Endothelial cell of umbilical vein (primary cell): ENCODE data around the gene CCDC27. TPM values are rescaled to one million over a fixed set of nuclear protein-coding genes. Genes with fewer than 3 reads are reported as not detected.
A peak's percentile ranks its signal among the peaks of the same experiment; 100 is the strongest.

Experiments
- BruUV-seq: library from RNA; stranded (reverse); fragments of 400-500 nt; replicated peaks from 2 replicates; lab custom pipeline; 2021; lab: Mats Ljungman, UMichigan
- CTCF ChIA-PET: fragments of 300-600, 350-600 bp; sonication (Branson Sonifier 250); formaldehyde crosslinking; loops from one replicate; lab custom pipeline; 2021; ENCODE audit warnings: antibody characterized with exemption, inconsistent platforms; lab: Charles Lee
- POLR2A ChIA-PET: fragments of 300-600, 350-600 bp; sonication (Branson Sonifier 250); formaldehyde crosslinking; loops from one replicate; lab custom pipeline; 2021; ENCODE audit warnings: antibody characterized with exemption, inconsistent platforms; lab: Charles Lee
- DNase-seq: peaks from one replicate; pipeline ENCODE4 v3.0.0-alpha.2; 2011; ENCODE audit warnings: low read depth, low spot score
- FAIRE-seq: peaks from 2 replicates; lab custom pipeline; 2011; peaks lifted over from hg19 to GRCh38; lab: Jason Lieb, UNC
- H2AFZ ChIP-seq: 2 replicates; pipeline ENCODE4 v1.6.0; 2012; ENCODE audit warnings: low read depth, low read length, control low read depth, inconsistent platforms
- H3K27ac ChIP-seq: 2 replicates; pipeline ENCODE4 v1.5.1; 2011; ENCODE audit warnings: low read depth, mild to moderate bottlenecking, control low read depth, low read length, moderate library complexity; ENCODE audit not compliant: insufficient read depth
- H3K27me3 ChIP-seq, 2 experiments: 2 replicates each; pipeline versions ENCODE4 v1.6.0 to v1.6.1; 2011; ENCODE audit warnings: low read length in 2 of 2, mixed read lengths in 1 of 2; ENCODE audit not compliant: control insufficient read depth in 2 of 2, insufficient read depth in 2 of 2
- H3K36me3 ChIP-seq, 2 experiments: 2 replicates in 1 of 2; 3 replicates in 1 of 2; pipeline ENCODE4 v1.5.1; 2011; ENCODE audit warnings: low read length in 2 of 2, mild to moderate bottlenecking in 1 of 2, moderate library complexity in 1 of 2; ENCODE audit not compliant: control insufficient read depth in 2 of 2, insufficient read depth in 2 of 2; ENCODE audit errors: extremely low read depth in 1 of 2
- H3K4me1 ChIP-seq: 3 replicates; pipeline ENCODE4 v1.5.1; 2011; ENCODE audit warnings: mild to moderate bottlenecking, low read length; ENCODE audit not compliant: control insufficient read depth, insufficient read depth; ENCODE audit errors: extremely low read depth
- H3K4me2 ChIP-seq: 2 replicates; pipeline ENCODE4 v1.6.1; 2011; ENCODE audit warnings: low read length, control low read depth, mixed read lengths; ENCODE audit not compliant: insufficient read depth
- H3K4me3 ChIP-seq, 3 experiments: fragments of 200-600 bp in 1 of 3; sonication (generic), shearing (Covaris generic) in 1 of 3; replicated peaks in 1 of 3; 2 replicates each; pipeline ENCODE4 v1.5.1; 2011 to 2016; ENCODE audit warnings: control low read depth in 3 of 3, low read length in 3 of 3, mild to moderate bottlenecking in 2 of 3, inconsistent platforms in 1 of 3, low read depth in 1 of 3, moderate library complexity in 1 of 3; ENCODE audit not compliant: insufficient read depth in 1 of 3
- H3K79me2 ChIP-seq: 2 replicates; pipeline ENCODE4 v1.6.0; 2012; ENCODE audit warnings: low read length, inconsistent platforms; ENCODE audit not compliant: control insufficient read depth, insufficient read depth
- H3K9ac ChIP-seq: replicated peaks from 2 replicates; pipeline ENCODE3; 2011; ENCODE audit warnings: low read length, control low read depth; ENCODE audit not compliant: insufficient read depth; ENCODE audit errors: extremely low read depth
- H3K9me1 ChIP-seq: replicated peaks from 3 replicates; pipeline ENCODE4 v1.6.0; 2011; ENCODE audit warnings: mild to moderate bottlenecking, low read length; ENCODE audit not compliant: control insufficient read depth, insufficient read depth; ENCODE audit errors: extremely low read depth
- H3K9me3 ChIP-seq: replicated peaks from 2 replicates; pipeline ENCODE4 v1.5.1; 2012; ENCODE audit warnings: low read length, inconsistent platforms; ENCODE audit not compliant: control insufficient read depth, insufficient read depth
- H4K20me1 ChIP-seq: replicated peaks from 2 replicates; pipeline ENCODE3; 2011; ENCODE audit warnings: mild to moderate bottlenecking, low read length; ENCODE audit not compliant: control insufficient read depth, insufficient read depth; ENCODE audit errors: extremely low read depth
- CTCF ChIP-seq, 2 donors: IDR thresholded peaks; 1 replicate in 1 of 2; 2 replicates in 1 of 2; pipeline ENCODE4 v1.5.1; 2011; ENCODE audit warnings: low read length in 2 of 2, mild to moderate bottlenecking in 2 of 2, moderate library complexity in 2 of 2, control low read depth in 1 of 2, inconsistent platforms in 1 of 2, low read depth in 1 of 2; ENCODE audit not compliant: insufficient read depth in 1 of 2; ENCODE audit errors: extremely low read depth in 1 of 2
- EZH2 ChIP-seq: IDR thresholded peaks from 2 replicates; pipeline ENCODE4 v1.6.1; 2012; ENCODE audit warnings: borderline replicate concordance, low read depth, mild to moderate bottlenecking, moderate library complexity, low read length, inconsistent platforms; ENCODE audit not compliant: severe bottlenecking
- FOS ChIP-seq: IDR thresholded peaks from 2 replicates; pipeline ENCODE4 v1.6.1; 2011; ENCODE audit warnings: mild to moderate bottlenecking, low read length, moderate library complexity, borderline replicate concordance; ENCODE audit not compliant: insufficient read depth
- GATA2 ChIP-seq: IDR thresholded peaks from 2 replicates; pipeline ENCODE4 v1.7.0; 2011; ENCODE audit warnings: low read depth, mild to moderate bottlenecking, moderate library complexity, mixed read lengths, low read length; ENCODE audit not compliant: insufficient read length, insufficient read depth
- JUN ChIP-seq: IDR thresholded peaks from 2 replicates; pipeline ENCODE4 v1.6.1; 2011; ENCODE audit warnings: borderline replicate concordance, low read depth; ENCODE audit not compliant: insufficient read length, insufficient read depth
- MAX ChIP-seq: IDR thresholded peaks from 2 replicates; pipeline ENCODE4 v1.6.1; 2011; ENCODE audit not compliant: insufficient read depth, insufficient read length
- MYC ChIP-seq: IDR thresholded peaks from one replicate; pipeline ENCODE4 v1.6.1; 2011; ENCODE audit warnings: mild to moderate bottlenecking, low read depth, low read length
- POLR2A ChIP-seq: IDR thresholded peaks from 2 replicates; pipeline ENCODE4 v1.6.1; 2012; ENCODE audit warnings: low read depth, mild to moderate bottlenecking, control low read depth, low read length
- POLR2AphosphoS5 ChIP-seq: IDR thresholded peaks from 2 replicates; pipeline ENCODE4 v1.6.1; 2012; ENCODE audit warnings: low read depth, mild to moderate bottlenecking, control low read depth, low read length, moderate library complexity; ENCODE audit not compliant: insufficient read depth
- dilution Hi-C: fragments of 300-500 bp; cut with MboI; formaldehyde crosslinking; loops from one replicate; pipeline ENCODE4 v1.15.0; 2019; ENCODE audit warnings: low sequenced_read_pairs; ENCODE audit not compliant: extremely low pct_ligation_motif_present
- intact Hi-C: fragments of 100-400 bp; cut with micrococcal nuclease; formaldehyde crosslinking; loops from one replicate; pipeline ENCODE4 v1.10.0; 2022
- polyA plus RNA-seq, 4 experiments: library from polyadenylated mRNA; depleted of rRNA in 3 of 4; stranded (reverse) in 3 of 4; unstranded in 1 of 4; fragments of >200 nt; gene quantifications; 2 replicates each; pipeline versions ENCODE4 v1.2.1 to v1.2.3, GENCODE V29; 2011 to 2012; ENCODE audit warnings: missing spikeins in 1 of 4
- total RNA-seq: library from RNA; stranded (reverse); gene quantifications from 2 replicates; pipeline ENCODE4 v1.2.3, GENCODE V29; 2021

CCDC27 gene
- total and polyA plus RNA-seq, 2 donors (not counting 3 experiments of a cell fraction or from before 2014, with no cell fraction given): not detected

- Histone ChIP-seq H3K9me1 (no peaks in the 10 kb centered on the region), H3K4me1 (peaks cover 6% of the 10 kb centered on the region), H3K9ac (no peak overlapping the region), H3K27ac (no peak overlapping the region), H3K4me3 (no peak overlapping the region), H2AFZ (no peak overlapping the region), H4K20me1 (no peaks in the 10 kb centered on the region), H3K79me2 (no peaks in the 10 kb centered on the region), H3K9me3 (no peaks in the 10 kb centered on the region), H3K36me3 (no peaks in the 10 kb centered on the region), H3K4me2 (no peak overlapping the region), H3K27me3 (no peaks in the 10 kb centered on the region)
- DNase-seq (no peak), FAIRE-seq (no peak)
- ChIA-PET CTCF (interaction anchor here (0.8 to 2.1 kb wide), 2 partner anchors 43 to 46 kb away, joined by 3 to 6 read pairs; no protein-coding TSS in a partner anchor), POLR2A (no interaction called here)
- BruUV-seq: no TSS peak
- TF ChIP-seq GATA2: no peak
- dilution Hi-C loops: no loop called here
- intact Hi-C loops: loop anchor here (5.0 kb wide), 1 partner anchor 132 kb away; the partner anchor contains the start of gene C1orf174
Observed at GRCh38 chr1:3770047-3770765, 18.0 kb downstream of the CCDC27 start.

GRCh38 chr1:3771108-3772026 lies 19.1 kb downstream of the CCDC27 start:
- Histone ChIP-seq H3K27me3 (no peaks in the 10 kb centered on the region), H2AFZ (peak overlapping the region; percentile 90), H3K4me1 (peaks cover 6% of the 10 kb centered on the region), H3K9me3 (no peaks in the 10 kb centered on the region), H3K79me2 (no peaks in the 10 kb centered on the region), H3K9me1 (no peaks in the 10 kb centered on the region), H3K4me2 (peak overlapping the region; percentile 62), H3K4me3 (peak overlapping the region in 2 of 3 experiments; percentile 35 to 45), H3K27ac (no peak overlapping the region), H3K9ac (no peak overlapping the region), H3K36me3 (no peaks in the 10 kb centered on the region), H4K20me1 (no peaks in the 10 kb centered on the region)
- CTCF ChIA-PET: interaction anchor here (2.1 kb wide), 1 partner anchor 47 kb away, joined by 6 read pairs; no protein-coding TSS in a partner anchor
- FAIRE-seq: no peak
- no TSS peak for BruUV-seq
- no peak for DNase-seq
- dilution Hi-C loops: no loop called here
- TF ChIP-seq FOS (no peak), JUN (no peak), MYC (no peak), POLR2AphosphoS5 (no peak), POLR2A (no peak), EZH2 (no peak), CTCF (IDR thresholded peaks at IDR 0.05; ENCODE audit: extremely low read depth in 1 of 2, insufficient read depth in 1 of 2, low read depth in 1 of 2, low read length in 2 of 2) (no peak), GATA2 (no peak), MAX (no peak)
- intact Hi-C loops: loop anchor here (1.0 to 5.0 kb wide), 3 partner anchors 25 to 131 kb away; partner anchors contain the start of genes C1orf174 and LRRC47
- POLR2A ChIA-PET: interaction anchor here (0.5 kb wide), 1 partner anchor 28 kb away, joined by 3 read pairs; no protein-coding TSS in a partner anchor
